Loucy (cell line): ENCODE data around the gene RBMX2.

Experiments
- H2AFZ ChIP-seq: fragments of 200-600 bp; sonication (generic); 2 replicates; pipeline ENCODE4 v1.6.0; 2016; ENCODE audit warnings: antibody characterized with exemption, mild to moderate bottlenecking, low read length, moderate library complexity
- H3F3A ChIP-seq: fragments of 200-600 bp; 2 replicates; pipeline ENCODE4 v1.6.0; 2016; ENCODE audit warnings: antibody characterized with exemption, low read depth, mild to moderate bottlenecking
- H3K27me3 ChIP-seq: fragments of 200-600 bp; sonication (generic); 2 replicates; pipeline ENCODE4 v1.6.1; 2014; ENCODE audit warnings: low read length, mild to moderate bottlenecking; ENCODE audit not compliant: insufficient read depth, poor library complexity, severe bottlenecking
- H3K36me3 ChIP-seq: fragments of 200-600 bp; sonication (generic); 2 replicates; pipeline ENCODE4 v1.6.1; 2016; ENCODE audit warnings: low read length; ENCODE audit not compliant: insufficient read depth
- H3K4me1 ChIP-seq: fragments of 200-600 bp; sonication (generic); 2 replicates; pipeline ENCODE4 v1.5.1; 2014; ENCODE audit warnings: low read length, mild to moderate bottlenecking; ENCODE audit not compliant: insufficient read depth, poor library complexity, severe bottlenecking
- H3K4me2 ChIP-seq: fragments of 200-600 bp; sonication (generic); 2 replicates; pipeline ENCODE4 v1.6.0; 2014; ENCODE audit warnings: antibody characterized with exemption, low read length, low read depth, mild to moderate bottlenecking; ENCODE audit not compliant: poor library complexity, severe bottlenecking
- H3K4me3 ChIP-seq: fragments of 200-600 bp; sonication (generic); 2 replicates; pipeline ENCODE4 v1.5.1; 2014; ENCODE audit warnings: low read length, mild to moderate bottlenecking, mixed read lengths; ENCODE audit not compliant: poor library complexity, severe bottlenecking
- H3K79me2 ChIP-seq: fragments of 200-600 bp; sonication (generic); 2 replicates; pipeline ENCODE4 v1.6.1; 2014; ENCODE audit warnings: low read length; ENCODE audit not compliant: insufficient read depth
- H3K9ac ChIP-seq: fragments of 200-600 bp; sonication (generic); 2 replicates; pipeline ENCODE4 v1.6.0; 2014; ENCODE audit warnings: mild to moderate bottlenecking, low read depth, low read length, moderate library complexity; ENCODE audit not compliant: poor library complexity, severe bottlenecking
- H3K9me2 ChIP-seq: fragments of 200-600 bp; sonication (generic); replicated peaks from 2 replicates; pipeline ENCODE4 v1.6.1; 2016; ENCODE audit warnings: low read depth, low read length, mixed read lengths
- H3K9me3 ChIP-seq: fragments of 200-600 bp; sonication (generic); 2 replicates; pipeline ENCODE4 v1.6.1; 2014; ENCODE audit warnings: mild to moderate bottlenecking, antibody characterized with exemption, low read length, low read depth; ENCODE audit not compliant: insufficient read depth
- H4K20me1 ChIP-seq: fragments of 200-600 bp; sonication (generic); 2 replicates; pipeline ENCODE4 v1.6.0; 2014; ENCODE audit warnings: antibody characterized with exemption, low read length, mild to moderate bottlenecking; ENCODE audit not compliant: insufficient read depth, poor library complexity, severe bottlenecking
- EZH2phosphoT487 ChIP-seq: fragments of 200-600 bp; IDR thresholded peaks from 2 replicates; pipeline ENCODE4 v1.6.1; 2018; ENCODE audit warnings: antibody characterized with exemption, mild to moderate bottlenecking, moderate library complexity, borderline replicate concordance
- TF ChIP-seq, protein P1 (sequence below): fragments of 200-600 bp; sonication (generic); conservative IDR thresholded peaks from 2 replicates; pipeline ENCODE4 v1.5.1; 2014; ENCODE audit warnings: mild to moderate bottlenecking, antibody characterized with exemption, low read length

Gene RBMX2

DNA sequence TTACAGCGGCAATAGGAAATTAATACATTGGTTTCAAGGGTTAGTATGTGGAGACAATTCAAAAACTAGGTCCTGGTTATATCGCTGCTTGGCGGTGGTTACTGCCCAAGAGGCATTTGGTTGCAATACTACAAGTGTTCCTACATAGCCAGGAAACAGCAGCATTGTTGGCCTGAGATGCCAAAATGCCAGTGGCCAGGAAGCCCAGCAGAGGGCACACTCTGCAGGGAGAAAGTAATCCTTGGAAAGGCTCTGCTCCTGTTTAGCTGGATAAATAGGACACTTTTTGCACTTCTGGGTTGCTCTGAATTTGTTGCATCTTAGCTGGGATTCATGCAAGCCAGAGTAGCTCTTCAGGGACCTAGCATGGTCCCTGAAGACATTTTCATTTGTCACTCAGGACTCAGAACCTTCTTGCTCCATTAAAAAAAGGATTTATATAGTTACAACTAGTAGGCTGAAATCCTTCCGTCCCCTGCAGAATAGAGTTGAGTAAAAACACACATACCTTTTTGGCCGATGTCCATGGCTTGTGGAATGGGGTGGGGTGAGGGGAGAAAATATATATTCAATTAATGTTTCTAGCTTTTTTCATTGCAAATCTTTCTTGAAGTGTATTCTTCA is 8.2 kb upstream of the RBMX2 start:
- Histone ChIP-seq H3K27me3 (peaks cover 40% of the 10 kb centered on the region), H3F3A (no peaks in the 10 kb centered on the region), H4K20me1 (no peaks in the 10 kb centered on the region), H3K4me3 (no peak overlapping the region), H3K36me3 (no peaks in the 10 kb centered on the region), H3K4me1 (no peaks in the 10 kb centered on the region), H3K9ac (no peak overlapping the region), H3K79me2 (no peaks in the 10 kb centered on the region), H3K9me2 (no peaks in the 10 kb centered on the region), H3K4me2 (no peak overlapping the region), H2AFZ (no peak overlapping the region), H3K9me3 (no peaks in the 10 kb centered on the region)
- no peak for TF ChIP-seq EZH2phosphoT487
- TF ChIP-seq, protein P1, sequence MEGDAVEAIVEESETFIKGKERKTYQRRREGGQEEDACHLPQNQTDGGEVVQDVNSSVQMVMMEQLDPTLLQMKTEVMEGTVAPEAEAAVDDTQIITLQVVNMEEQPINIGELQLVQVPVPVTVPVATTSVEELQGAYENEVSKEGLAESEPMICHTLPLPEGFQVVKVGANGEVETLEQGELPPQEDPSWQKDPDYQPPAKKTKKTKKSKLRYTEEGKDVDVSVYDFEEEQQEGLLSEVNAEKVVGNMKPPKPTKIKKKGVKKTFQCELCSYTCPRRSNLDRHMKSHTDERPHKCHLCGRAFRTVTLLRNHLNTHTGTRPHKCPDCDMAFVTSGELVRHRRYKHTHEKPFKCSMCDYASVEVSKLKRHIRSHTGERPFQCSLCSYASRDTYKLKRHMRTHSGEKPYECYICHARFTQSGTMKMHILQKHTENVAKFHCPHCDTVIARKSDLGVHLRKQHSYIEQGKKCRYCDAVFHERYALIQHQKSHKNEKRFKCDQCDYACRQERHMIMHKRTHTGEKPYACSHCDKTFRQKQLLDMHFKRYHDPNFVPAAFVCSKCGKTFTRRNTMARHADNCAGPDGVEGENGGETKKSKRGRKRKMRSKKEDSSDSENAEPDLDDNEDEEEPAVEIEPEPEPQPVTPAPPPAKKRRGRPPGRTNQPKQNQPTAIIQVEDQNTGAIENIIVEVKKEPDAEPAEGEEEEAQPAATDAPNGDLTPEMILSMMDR, result peak; percentile 59

DNA sequence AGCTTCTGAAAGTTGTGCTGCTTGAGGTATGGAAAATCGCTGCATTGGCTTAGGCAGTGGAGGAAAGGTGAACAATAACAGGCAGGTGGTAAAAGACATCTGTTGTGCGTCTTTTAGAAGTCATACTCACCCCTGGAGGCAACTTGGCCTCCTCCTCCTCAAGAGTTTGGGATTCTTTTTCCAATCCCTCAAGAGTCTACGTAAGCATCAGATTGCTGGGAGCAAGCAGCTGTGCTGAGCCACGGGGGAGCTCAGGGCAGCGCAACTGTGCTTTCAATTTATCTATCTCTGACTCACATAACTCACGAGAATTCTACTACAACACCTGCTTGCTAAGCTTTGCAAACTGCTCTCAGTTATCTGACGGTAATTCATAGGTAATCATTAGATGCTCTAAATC is 6.4 kb upstream of the RBMX2 start:
- no peaks in the 10 kb centered on the region for H3K79me2 ChIP-seq
- H2AFZ ChIP-seq, result no peak overlapping the region
- no peaks in the 10 kb centered on the region for H3K36me3 ChIP-seq
- H3K9me2 ChIP-seq, result no peaks in the 10 kb centered on the region
- H3F3A ChIP-seq, result no peaks in the 10 kb centered on the region
- H3K9ac ChIP-seq, result no peak overlapping the region
- H3K4me2 ChIP-seq, result no peak overlapping the region
- H3K27me3 ChIP-seq, result peaks cover 57% of the 10 kb centered on the region
- TF ChIP-seq EZH2phosphoT487, result no peak
- TF ChIP-seq, protein P1, result no peak
- H4K20me1 ChIP-seq, result no peaks in the 10 kb centered on the region
- H3K9me3 ChIP-seq, result no peaks in the 10 kb centered on the region
- H3K4me3 ChIP-seq, result no peak overlapping the region
- H3K4me1 ChIP-seq, result no peaks in the 10 kb centered on the region

DNA sequence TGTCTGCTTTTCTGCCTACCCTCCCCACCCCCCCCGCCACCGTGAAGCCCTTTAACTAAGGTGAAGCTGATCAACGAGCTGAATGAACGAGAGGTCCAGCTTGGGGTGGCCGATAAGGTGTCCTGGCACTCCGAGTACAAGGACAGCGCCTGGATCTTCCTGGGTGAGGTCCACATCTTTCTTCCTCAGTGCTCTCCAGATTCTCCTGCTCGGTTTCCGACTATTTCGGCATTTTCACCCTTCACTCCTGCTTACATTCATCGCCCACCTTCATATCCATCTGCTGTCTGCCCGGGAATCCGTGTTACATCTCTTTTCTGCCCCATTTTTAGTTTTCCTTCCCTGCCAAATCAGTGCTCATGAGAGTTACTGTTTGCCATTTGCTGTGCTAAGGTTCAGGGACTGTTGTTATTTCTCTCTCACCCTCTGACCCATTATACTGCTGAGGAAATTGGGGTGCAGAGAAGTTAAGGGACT is 459 bp downstream of the RBMX2 start:
- no peaks in the 10 kb centered on the region for H3K36me3 ChIP-seq
- peaks cover 22% of the 10 kb centered on the region for H3K79me2 ChIP-seq
- H3F3A ChIP-seq, result no peaks in the 10 kb centered on the region
- H4K20me1 ChIP-seq, result no peaks in the 10 kb centered on the region
- H3K9ac ChIP-seq, result peak overlapping the region; percentile 70
- peak overlapping the region; percentile 74 for H3K4me3 ChIP-seq
- peak overlapping the region; percentile 77 for H3K4me2 ChIP-seq
- peak overlapping the region; percentile 75 for H2AFZ ChIP-seq
- H3K9me2 ChIP-seq, result no peaks in the 10 kb centered on the region
- no peak for TF ChIP-seq EZH2phosphoT487
- TF ChIP-seq, protein P1, result no peak
- H3K27me3 ChIP-seq, result peaks cover 32% of the 10 kb centered on the region
- H3K4me1 ChIP-seq, result peaks cover 5% of the 10 kb centered on the region
- no peaks in the 10 kb centered on the region for H3K9me3 ChIP-seq
